GM12865 (cell line): ENCODE data around the gene ITSN2.

Source experiments
- DNase-seq: peaks from one replicate; pipeline ENCODE4 v3.0.0; 2010; ENCODE audit warnings: low read depth
- H3K4me3 ChIP-seq: 2 replicates; pipeline ENCODE4 v1.5.1; 2011; ENCODE audit warnings: mild to moderate bottlenecking, low read depth, low read length, control low read depth
- CTCF ChIP-seq: IDR thresholded peaks from 2 replicates; pipeline ENCODE4 v1.5.1; 2011; ENCODE audit warnings: low read length, control low read depth, low read depth, inconsistent platforms; ENCODE audit not compliant: insufficient read depth; ENCODE audit errors: missing control alignments

Gene ITSN2

GRCh38 chr2:24400207-24400907 is 40.0 kb upstream of the ITSN2 start:
- no peak for TF ChIP-seq CTCF
- no peak overlapping the region for H3K4me3 ChIP-seq
- DNase-seq: no peak

- no peak overlapping the region for H3K4me3 ChIP-seq
- no peak for DNase-seq
- no peak for TF ChIP-seq CTCF
Measured at GRCh38 chr2:24399434-24400206, 39.3 kb upstream of the ITSN2 start.

- TF ChIP-seq CTCF: no peak
- no peak for DNase-seq
- H3K4me3 ChIP-seq: no peak overlapping the region
Measured at GRCh38 chr2:24394998-24395397, 34.7 kb upstream of the ITSN2 start.

- no peak for DNase-seq
- TF ChIP-seq CTCF: no peak
Measured at GRCh38 chr2:24392542-24393059, 32.3 kb upstream of the ITSN2 start.

GRCh38 chr2:24385366-24385765 is 25.0 kb upstream of the ITSN2 start:
- H3K4me3 ChIP-seq: no peak overlapping the region
- no peak for TF ChIP-seq CTCF
- no peak for DNase-seq

More at GRCh38 chr2:24392542-24393059, 32.3 kb upstream of the ITSN2 start:
- no peak overlapping the region for H3K4me3 ChIP-seq

- no peak overlapping the region for H3K4me3 ChIP-seq
- peak; percentile 77 for TF ChIP-seq CTCF
- DNase-seq: peak; percentile 80
Measured at GRCh38 chr2:24382363-24383073, 22.2 kb upstream of the ITSN2 start.
